Endothelial cell of umbilical vein (primary cell): ENCODE measurements around the gene NAXE. TPM values are rescaled to one million over a fixed set of nuclear protein-coding genes. Genes with fewer than 3 reads are reported as not detected.

Experiments
- BruUV-seq: library from RNA; stranded (reverse); fragments of 400-500 nt; replicated peaks from 2 replicates; lab custom pipeline; 2021; lab: Mats Ljungman, UMichigan
- CTCF ChIA-PET: fragments of 300-600, 350-600 bp; sonication (Branson Sonifier 250); formaldehyde crosslinking; loops from one replicate; lab custom pipeline; 2021; ENCODE audit warnings: antibody characterized with exemption, inconsistent platforms; lab: Charles Lee
- POLR2A ChIA-PET: fragments of 300-600, 350-600 bp; sonication (Branson Sonifier 250); formaldehyde crosslinking; loops from one replicate; lab custom pipeline; 2021; ENCODE audit warnings: antibody characterized with exemption, inconsistent platforms; lab: Charles Lee
- DNase-seq: peaks from one replicate; pipeline ENCODE4 v3.0.0-alpha.2; 2011; ENCODE audit warnings: low read depth, low spot score
- FAIRE-seq: peaks from 2 replicates; lab custom pipeline; 2011; peaks lifted over from hg19 to GRCh38; lab: Jason Lieb, UNC
- H2AFZ ChIP-seq: 2 replicates; pipeline ENCODE4 v1.6.0; 2012; ENCODE audit warnings: low read depth, low read length, control low read depth, inconsistent platforms
- H3K27ac ChIP-seq: 2 replicates; pipeline ENCODE4 v1.5.1; 2011; ENCODE audit warnings: low read depth, mild to moderate bottlenecking, control low read depth, low read length, moderate library complexity; ENCODE audit not compliant: insufficient read depth
- H3K27me3 ChIP-seq, 2 experiments: 2 replicates each; pipeline versions ENCODE4 v1.6.0 to v1.6.1; 2011; ENCODE audit warnings: low read length in 2 of 2, mixed read lengths in 1 of 2; ENCODE audit not compliant: control insufficient read depth in 2 of 2, insufficient read depth in 2 of 2
- H3K36me3 ChIP-seq, 2 experiments: 2 replicates in 1 of 2; 3 replicates in 1 of 2; pipeline ENCODE4 v1.5.1; 2011; ENCODE audit warnings: low read length in 2 of 2, mild to moderate bottlenecking in 1 of 2, moderate library complexity in 1 of 2; ENCODE audit not compliant: control insufficient read depth in 2 of 2, insufficient read depth in 2 of 2; ENCODE audit errors: extremely low read depth in 1 of 2
- H3K4me1 ChIP-seq: 3 replicates; pipeline ENCODE4 v1.5.1; 2011; ENCODE audit warnings: mild to moderate bottlenecking, low read length; ENCODE audit not compliant: control insufficient read depth, insufficient read depth; ENCODE audit errors: extremely low read depth
- H3K4me2 ChIP-seq: 2 replicates; pipeline ENCODE4 v1.6.1; 2011; ENCODE audit warnings: low read length, control low read depth, mixed read lengths; ENCODE audit not compliant: insufficient read depth
- H3K4me3 ChIP-seq, 3 experiments: fragments of 200-600 bp in 1 of 3; sonication (generic), shearing (Covaris generic) in 1 of 3; replicated peaks in 1 of 3; 2 replicates each; pipeline ENCODE4 v1.5.1; 2011 to 2016; ENCODE audit warnings: control low read depth in 3 of 3, low read length in 3 of 3, mild to moderate bottlenecking in 2 of 3, inconsistent platforms in 1 of 3, low read depth in 1 of 3, moderate library complexity in 1 of 3; ENCODE audit not compliant: insufficient read depth in 1 of 3
- H3K79me2 ChIP-seq: 2 replicates; pipeline ENCODE4 v1.6.0; 2012; ENCODE audit warnings: low read length, inconsistent platforms; ENCODE audit not compliant: control insufficient read depth, insufficient read depth
- H3K9ac ChIP-seq: replicated peaks from 2 replicates; pipeline ENCODE3; 2011; ENCODE audit warnings: low read length, control low read depth; ENCODE audit not compliant: insufficient read depth; ENCODE audit errors: extremely low read depth
- H3K9me1 ChIP-seq: replicated peaks from 3 replicates; pipeline ENCODE4 v1.6.0; 2011; ENCODE audit warnings: mild to moderate bottlenecking, low read length; ENCODE audit not compliant: control insufficient read depth, insufficient read depth; ENCODE audit errors: extremely low read depth
- H3K9me3 ChIP-seq: replicated peaks from 2 replicates; pipeline ENCODE4 v1.5.1; 2012; ENCODE audit warnings: low read length, inconsistent platforms; ENCODE audit not compliant: control insufficient read depth, insufficient read depth
- H4K20me1 ChIP-seq: replicated peaks from 2 replicates; pipeline ENCODE3; 2011; ENCODE audit warnings: mild to moderate bottlenecking, low read length; ENCODE audit not compliant: control insufficient read depth, insufficient read depth; ENCODE audit errors: extremely low read depth
- EZH2 ChIP-seq: IDR thresholded peaks from 2 replicates; pipeline ENCODE4 v1.6.1; 2012; ENCODE audit warnings: borderline replicate concordance, low read depth, mild to moderate bottlenecking, moderate library complexity, low read length, inconsistent platforms; ENCODE audit not compliant: severe bottlenecking
- FOS ChIP-seq: IDR thresholded peaks from 2 replicates; pipeline ENCODE4 v1.6.1; 2011; ENCODE audit warnings: mild to moderate bottlenecking, low read length, moderate library complexity, borderline replicate concordance; ENCODE audit not compliant: insufficient read depth
- GATA2 ChIP-seq: IDR thresholded peaks from 2 replicates; pipeline ENCODE4 v1.7.0; 2011; ENCODE audit warnings: low read depth, mild to moderate bottlenecking, moderate library complexity, mixed read lengths, low read length; ENCODE audit not compliant: insufficient read length, insufficient read depth
- JUN ChIP-seq: IDR thresholded peaks from 2 replicates; pipeline ENCODE4 v1.6.1; 2011; ENCODE audit warnings: borderline replicate concordance, low read depth; ENCODE audit not compliant: insufficient read length, insufficient read depth
- MYC ChIP-seq: IDR thresholded peaks from one replicate; pipeline ENCODE4 v1.6.1; 2011; ENCODE audit warnings: mild to moderate bottlenecking, low read depth, low read length
- POLR2A ChIP-seq: IDR thresholded peaks from 2 replicates; pipeline ENCODE4 v1.6.1; 2012; ENCODE audit warnings: low read depth, mild to moderate bottlenecking, control low read depth, low read length
- POLR2AphosphoS5 ChIP-seq: IDR thresholded peaks from 2 replicates; pipeline ENCODE4 v1.6.1; 2012; ENCODE audit warnings: low read depth, mild to moderate bottlenecking, control low read depth, low read length, moderate library complexity; ENCODE audit not compliant: insufficient read depth
- dilution Hi-C: fragments of 300-500 bp; cut with MboI; formaldehyde crosslinking; loops from one replicate; pipeline ENCODE4 v1.15.0; 2019; ENCODE audit warnings: low sequenced_read_pairs; ENCODE audit not compliant: extremely low pct_ligation_motif_present
- intact Hi-C: fragments of 100-400 bp; cut with micrococcal nuclease; formaldehyde crosslinking; loops from one replicate; pipeline ENCODE4 v1.10.0; 2022
- polyA plus RNA-seq, 4 experiments: library from polyadenylated mRNA; depleted of rRNA in 3 of 4; stranded (reverse) in 3 of 4; unstranded in 1 of 4; fragments of >200 nt; gene quantifications; 2 replicates each; pipeline versions ENCODE4 v1.2.1 to v1.2.3, GENCODE V29; 2011 to 2012; ENCODE audit warnings: missing spikeins in 1 of 4
- total RNA-seq: library from RNA; stranded (reverse); gene quantifications from 2 replicates; pipeline ENCODE4 v1.2.3, GENCODE V29; 2021
- TF ChIP-seq, protein P1 (sequence below): IDR thresholded peaks from 2 replicates; pipeline ENCODE4 v1.6.1; 2011; ENCODE audit not compliant: insufficient read depth, insufficient read length
- TF ChIP-seq, protein P2 (sequence below), 2 donors: IDR thresholded peaks; 1 replicate in 1 of 2; 2 replicates in 1 of 2; pipeline ENCODE4 v1.5.1; 2011; ENCODE audit warnings: low read length in 2 of 2, mild to moderate bottlenecking in 2 of 2, moderate library complexity in 2 of 2, control low read depth in 1 of 2, inconsistent platforms in 1 of 2, low read depth in 1 of 2; ENCODE audit not compliant: insufficient read depth in 1 of 2; ENCODE audit errors: extremely low read depth in 1 of 2

Gene NAXE
- total and polyA plus RNA-seq, 2 donors (not counting 3 experiments of a cell fraction or from before 2014, with no cell fraction given), result 76.2 to 187 TPM

DNA sequence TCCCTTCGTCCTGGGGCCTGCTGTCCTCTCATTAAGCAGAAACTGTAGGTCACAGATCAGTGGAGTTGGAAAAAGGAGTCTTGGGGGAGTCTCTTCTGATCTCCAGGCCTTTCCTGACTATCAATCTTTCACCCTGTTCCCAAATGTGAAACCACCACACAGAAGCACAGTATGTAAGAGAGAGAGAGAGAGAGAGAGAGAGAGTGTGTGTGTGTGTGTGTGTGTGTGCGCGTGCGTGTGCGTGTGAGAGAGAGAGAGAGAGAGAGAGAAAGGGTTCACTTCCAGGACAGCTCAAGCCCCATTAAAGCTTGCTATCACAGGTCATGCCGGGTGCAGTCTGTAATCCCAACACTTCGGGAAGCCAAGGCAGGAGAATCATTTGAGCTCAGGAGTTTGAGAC, 13.5 kb upstream of the NAXE start:
- H3K79me2 ChIP-seq, result no peaks in the 10 kb centered on the region
- intact Hi-C loops, result no loop called here
- TF ChIP-seq FOS (no peak), GATA2 (no peak), POLR2A (no peak), JUN (no peak), EZH2 (no peak), POLR2AphosphoS5 (no peak), MYC (no peak)
- TF ChIP-seq, protein P1, sequence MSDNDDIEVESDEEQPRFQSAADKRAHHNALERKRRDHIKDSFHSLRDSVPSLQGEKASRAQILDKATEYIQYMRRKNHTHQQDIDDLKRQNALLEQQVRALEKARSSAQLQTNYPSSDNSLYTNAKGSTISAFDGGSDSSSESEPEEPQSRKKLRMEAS, result no peak
- TF ChIP-seq, protein P2, sequence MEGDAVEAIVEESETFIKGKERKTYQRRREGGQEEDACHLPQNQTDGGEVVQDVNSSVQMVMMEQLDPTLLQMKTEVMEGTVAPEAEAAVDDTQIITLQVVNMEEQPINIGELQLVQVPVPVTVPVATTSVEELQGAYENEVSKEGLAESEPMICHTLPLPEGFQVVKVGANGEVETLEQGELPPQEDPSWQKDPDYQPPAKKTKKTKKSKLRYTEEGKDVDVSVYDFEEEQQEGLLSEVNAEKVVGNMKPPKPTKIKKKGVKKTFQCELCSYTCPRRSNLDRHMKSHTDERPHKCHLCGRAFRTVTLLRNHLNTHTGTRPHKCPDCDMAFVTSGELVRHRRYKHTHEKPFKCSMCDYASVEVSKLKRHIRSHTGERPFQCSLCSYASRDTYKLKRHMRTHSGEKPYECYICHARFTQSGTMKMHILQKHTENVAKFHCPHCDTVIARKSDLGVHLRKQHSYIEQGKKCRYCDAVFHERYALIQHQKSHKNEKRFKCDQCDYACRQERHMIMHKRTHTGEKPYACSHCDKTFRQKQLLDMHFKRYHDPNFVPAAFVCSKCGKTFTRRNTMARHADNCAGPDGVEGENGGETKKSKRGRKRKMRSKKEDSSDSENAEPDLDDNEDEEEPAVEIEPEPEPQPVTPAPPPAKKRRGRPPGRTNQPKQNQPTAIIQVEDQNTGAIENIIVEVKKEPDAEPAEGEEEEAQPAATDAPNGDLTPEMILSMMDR (IDR thresholded peaks at IDR 0.05; ENCODE audit: extremely low read depth in 1 of 2, insufficient read depth in 1 of 2, low read depth in 1 of 2, low read length in 2 of 2), result no peak
- POLR2A ChIA-PET, result interaction anchor here (0.6 kb wide), 1 partner anchor 28 kb away, joined by 3 read pairs; no protein-coding TSS in a partner anchor
- no peak overlapping the region for H3K27ac ChIP-seq
- H3K4me1 ChIP-seq, result no peaks in the 10 kb centered on the region
- dilution Hi-C loops, result no loop called here
- no peak overlapping the region for H3K4me2 ChIP-seq
- DNase-seq (no peak), FAIRE-seq (no peak)
- no TSS peak for BruUV-seq
- no peak overlapping the region for H2AFZ ChIP-seq
- CTCF ChIA-PET, result interaction anchor here (1.3 to 4.9 kb wide), 4 partner anchors 13 to 192 kb away, joined by 4 to 25 read pairs (median 10); partner anchors contain the start of gene NAXE
- H3K9me1 ChIP-seq, result no peaks in the 10 kb centered on the region
- H3K9ac ChIP-seq, result no peak overlapping the region
- H3K9me3 ChIP-seq, result no peaks in the 10 kb centered on the region
- H3K27me3 ChIP-seq, result peaks cover 5 to 6% of the 10 kb centered on the region in 2 experiments
- H4K20me1 ChIP-seq, result no peaks in the 10 kb centered on the region
- no peaks in the 10 kb centered on the region for H3K36me3 ChIP-seq
- H3K4me3 ChIP-seq, result no peak overlapping the region
